HCT116 (cell line): ENCODE data around the gene PCAT6. TPM values are rescaled to one million over a fixed set of nuclear protein-coding genes. Genes with fewer than 3 reads are reported as not detected.

Experiments used
- ATAC-seq: fragments of 200-7000 bp; cut with Tn5 transposase; 2 replicates; pipeline ENCODE4 v1.9.1; 2020; ENCODE audit warnings: mild to moderate bottlenecking, moderate library complexity
- BruUV-seq: library from RNA; stranded (reverse); fragments of 400-500 nt; replicated peaks from 2 replicates; lab custom pipeline; 2021; lab: Mats Ljungman, UMichigan
- CTCF ChIA-PET: fragments of 300-600 bp; sonication (Branson Sonifier 250); formaldehyde crosslinking; loops from one replicate; lab custom pipeline; 2021; ENCODE audit warnings: antibody characterized with exemption; lab: Charles Lee
- POLR2A ChIA-PET: fragments of 300-600, 350-600 bp; sonication (Branson Sonifier 250); formaldehyde crosslinking; loops from one replicate; lab custom pipeline; 2021; ENCODE audit warnings: antibody characterized with exemption; lab: Charles Lee
- RAD21 ChIA-PET, 2 experiments: fragments of 300-600 bp; sonication (Branson Sonifier 250); formaldehyde crosslinking; loops; one replicate each; lab custom pipeline; 2023; ENCODE audit warnings: low total read pairs in 2 of 2; ENCODE audit not compliant: uncharacterized antibody in 2 of 2, unreplicated experiment in 2 of 2, low non-redundant PET in 1 of 2; lab: Charles Lee
- DNase-seq: peaks from one replicate; pipeline ENCODE4 v3.0.0-alpha.2; 2010; ENCODE audit warnings: low read depth, low spot score
- H2AFZ ChIP-seq: fragments of 200-600 bp; shearing (Covaris generic), sonication (generic); 2 replicates; pipeline ENCODE4 v1.6.1; 2017; ENCODE audit warnings: low read depth, mixed run types, mixed read lengths, antibody characterized with exemption, low read length; ENCODE audit not compliant: poor library complexity, severe bottlenecking
- H3K27ac ChIP-seq: 2 replicates; pipeline ENCODE4 v1.5.1; 2012; ENCODE audit warnings: low read depth, low read length
- H3K27me3 ChIP-seq: fragments of 200-600 bp; sonication (generic); 2 replicates; pipeline ENCODE4 v1.6.1; 2016; ENCODE audit warnings: mixed run types, low read length, mixed read lengths; ENCODE audit not compliant: insufficient read depth
- H3K36me3 ChIP-seq, 2 experiments: fragments of 200-500 bp in 1 of 2; fragments of 200-600 bp in 1 of 2; sonication (Bioruptor generic) in 1 of 2; sonication (generic) in 1 of 2; 2 replicates each; pipeline versions ENCODE4 v1.5.1 to v1.6.1; 2014 to 2016; ENCODE audit warnings: low read length in 2 of 2, inconsistent platforms in 1 of 2, mixed read lengths in 1 of 2, mixed run types in 1 of 2; ENCODE audit not compliant: insufficient read depth in 2 of 2, control insufficient read depth in 1 of 2
- H3K4me1 ChIP-seq, 2 experiments: fragments of 200-600 bp in 1 of 2; sonication (generic) in 1 of 2; 2 replicates each; pipeline versions ENCODE4 v1.5.1 to v1.6.1; 2012 to 2017; ENCODE audit warnings: low read length in 2 of 2, inconsistent platforms in 1 of 2, mild to moderate bottlenecking in 1 of 2, mixed read lengths in 1 of 2, mixed run types in 1 of 2, moderate library complexity in 1 of 2; ENCODE audit not compliant: insufficient read depth in 2 of 2, control insufficient read depth in 1 of 2
- H3K4me2 ChIP-seq: fragments of 200-600 bp; sonication (generic); 2 replicates; pipeline ENCODE4 v1.6.1; 2017; ENCODE audit warnings: mixed run types, low read length, mixed read lengths
- H3K4me3 ChIP-seq, 2 experiments: fragments of 200-600 bp in 1 of 2; sonication (generic) in 1 of 2; replicated peaks in 1 of 2; 2 replicates each; pipeline ENCODE4 v1.5.1; 2011 to 2016; ENCODE audit warnings: low read length in 2 of 2, control low read depth in 1 of 2, low read depth in 1 of 2, mild to moderate bottlenecking in 1 of 2, mixed read lengths in 1 of 2, mixed run types in 1 of 2
- H3K79me2 ChIP-seq: fragments of 200-600 bp; sonication (generic); 2 replicates; pipeline ENCODE4 v1.6.1; 2017; ENCODE audit warnings: mild to moderate bottlenecking, mixed run types, low read length, moderate library complexity, mixed read lengths; ENCODE audit not compliant: insufficient read depth
- H3K9ac ChIP-seq: fragments of 200-600 bp; sonication (generic); 2 replicates; pipeline ENCODE4 v1.6.1; 2016; ENCODE audit warnings: low read length, mixed read lengths
- H3K9me2 ChIP-seq: fragments of 200-600 bp; sonication (generic), shearing (Covaris generic); 2 replicates; pipeline ENCODE4 v1.6.1; 2017; ENCODE audit warnings: mixed run types, mild to moderate bottlenecking, moderate library complexity; ENCODE audit not compliant: insufficient read depth
- H3K9me3 ChIP-seq, 2 experiments: fragments of 200-500 bp in 1 of 2; fragments of 200-600 bp in 1 of 2; sonication (Bioruptor generic) in 1 of 2; sonication (generic) in 1 of 2; 2 replicates each; pipeline ENCODE4 v1.6.1; 2014 to 2017; ENCODE audit warnings: low read length in 2 of 2, mixed read lengths in 2 of 2, inconsistent platforms in 1 of 2, low read depth in 1 of 2, mild to moderate bottlenecking in 1 of 2, mixed run types in 1 of 2, moderate library complexity in 1 of 2; ENCODE audit not compliant: control insufficient read depth in 1 of 2, insufficient read depth in 1 of 2
- H4K20me1 ChIP-seq: fragments of 200-600 bp; sonication (generic), shearing (Covaris generic); 2 replicates; pipeline ENCODE4 v1.6.1; 2017; ENCODE audit warnings: mixed run types, mild to moderate bottlenecking, moderate library complexity; ENCODE audit not compliant: insufficient read depth
- CBX3 ChIP-seq: IDR thresholded peaks from 2 replicates; pipeline ENCODE4 v1.6.1; 2012; ENCODE audit warnings: low read depth
- CEBPB ChIP-seq: IDR thresholded peaks from 2 replicates; pipeline ENCODE4 v1.6.1; 2012; ENCODE audit warnings: low read depth
- EGR1 ChIP-seq: IDR thresholded peaks from 2 replicates; pipeline ENCODE4 v1.6.1; 2012; ENCODE audit warnings: low read depth
- ELF1 ChIP-seq: IDR thresholded peaks from 2 replicates; pipeline ENCODE4 v1.6.1; 2012; ENCODE audit warnings: low read depth, borderline replicate concordance
- POLR2A ChIP-seq: IDR thresholded peaks from 2 replicates; pipeline ENCODE4 v1.7.0; 2011; ENCODE audit warnings: borderline replicate concordance; ENCODE audit not compliant: insufficient read depth, insufficient read length; ENCODE audit errors: extremely low read depth
- YY1 ChIP-seq: IDR thresholded peaks from 2 replicates; pipeline ENCODE4 v1.6.1; 2011; ENCODE audit warnings: low read length, low read depth, moderate library complexity, mild to moderate bottlenecking; ENCODE audit not compliant: insufficient replicate concordance; ENCODE audit errors: extremely low read depth
- ZFX ChIP-seq: fragments of 450-650 bp; IDR thresholded peaks from 2 replicates; pipeline ENCODE4 v1.6.1; 2017
- ZNF274 ChIP-seq: fragments of 200-500 bp; sonication (Bioruptor generic); IDR thresholded peaks from 2 replicates; pipeline ENCODE4 v1.6.1; 2014; ENCODE audit warnings: mild to moderate bottlenecking, low read depth, low read length, inconsistent platforms
- intact Hi-C: fragments of 100-400 bp; cut with micrococcal nuclease; formaldehyde crosslinking; loops from 2 replicates; pipeline ENCODE4 v1.10.0; 2022
- total RNA-seq: library from RNA; stranded (reverse); gene quantifications from one replicate; pipeline ENCODE4 v1.2.1, GENCODE V29; 2021; ENCODE audit not compliant: unreplicated experiment
- TF ChIP-seq, protein P1 (sequence below): IDR thresholded peaks from 2 replicates; pipeline ENCODE4 v1.6.1; 2012
- TF ChIP-seq, protein P2 (sequence below): IDR thresholded peaks from 2 replicates; pipeline ENCODE4 v1.6.1; 2012; ENCODE audit warnings: low read depth
- TF ChIP-seq, protein P3 (sequence below): IDR thresholded peaks from 2 replicates; pipeline ENCODE4 v1.6.1; 2011; ENCODE audit warnings: mild to moderate bottlenecking, low read length, moderate library complexity; ENCODE audit not compliant: insufficient replicate concordance; ENCODE audit errors: extremely low read depth

Gene PCAT6
- total RNA-seq, 1 experiment from 2014 or later, result 1.9 TPM

DNA sequence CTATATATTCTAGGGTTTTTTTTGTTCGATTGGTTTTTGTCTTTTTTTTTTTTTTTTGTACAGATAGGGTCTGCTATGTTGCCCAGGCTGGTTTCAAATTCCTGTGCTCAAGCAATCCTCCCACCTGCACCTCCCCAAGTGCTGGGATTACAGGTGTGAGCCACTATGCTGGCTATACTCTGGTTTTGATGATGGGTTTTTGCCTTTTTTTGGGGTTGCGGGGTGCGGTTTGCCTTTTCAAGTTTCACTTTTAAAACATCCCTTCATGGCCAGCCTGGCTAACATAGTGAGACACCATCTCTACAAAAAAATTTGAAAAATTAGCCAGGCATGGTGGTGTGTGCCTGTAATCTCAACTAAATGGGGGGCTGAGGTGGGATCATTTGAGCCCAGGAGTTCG lies 12.5 kb upstream of the PCAT6 start:
- DNase-seq (no peak), ATAC-seq (no peak)
- Histone ChIP-seq H2AFZ (no peak overlapping the region), H3K4me1 (peaks cover 12 to 13% of the 10 kb centered on the region in 2 experiments), H3K27me3 (no peaks in the 10 kb centered on the region), H3K9me3 (no peaks in the 10 kb centered on the region), H3K27ac (no peak overlapping the region), H3K4me3 (no peak overlapping the region), H3K79me2 (peaks cover 13% of the 10 kb centered on the region), H3K4me2 (no peak overlapping the region), H3K9me2 (no peaks in the 10 kb centered on the region), H4K20me1 (no peaks in the 10 kb centered on the region), H3K36me3 (no peaks in the 10 kb centered on the region), H3K9ac (no peak overlapping the region)
- no peak for TF ChIP-seq ZNF274
- TF ChIP-seq ZFX, result no peak
- TF ChIP-seq CBX3, result no peak
- TF ChIP-seq ELF1, result no peak
- no peak for TF ChIP-seq POLR2A
- TF ChIP-seq, protein P1, sequence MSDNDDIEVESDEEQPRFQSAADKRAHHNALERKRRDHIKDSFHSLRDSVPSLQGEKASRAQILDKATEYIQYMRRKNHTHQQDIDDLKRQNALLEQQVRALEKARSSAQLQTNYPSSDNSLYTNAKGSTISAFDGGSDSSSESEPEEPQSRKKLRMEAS, result no peak
- TF ChIP-seq CEBPB, result no peak
- TF ChIP-seq, protein P2, sequence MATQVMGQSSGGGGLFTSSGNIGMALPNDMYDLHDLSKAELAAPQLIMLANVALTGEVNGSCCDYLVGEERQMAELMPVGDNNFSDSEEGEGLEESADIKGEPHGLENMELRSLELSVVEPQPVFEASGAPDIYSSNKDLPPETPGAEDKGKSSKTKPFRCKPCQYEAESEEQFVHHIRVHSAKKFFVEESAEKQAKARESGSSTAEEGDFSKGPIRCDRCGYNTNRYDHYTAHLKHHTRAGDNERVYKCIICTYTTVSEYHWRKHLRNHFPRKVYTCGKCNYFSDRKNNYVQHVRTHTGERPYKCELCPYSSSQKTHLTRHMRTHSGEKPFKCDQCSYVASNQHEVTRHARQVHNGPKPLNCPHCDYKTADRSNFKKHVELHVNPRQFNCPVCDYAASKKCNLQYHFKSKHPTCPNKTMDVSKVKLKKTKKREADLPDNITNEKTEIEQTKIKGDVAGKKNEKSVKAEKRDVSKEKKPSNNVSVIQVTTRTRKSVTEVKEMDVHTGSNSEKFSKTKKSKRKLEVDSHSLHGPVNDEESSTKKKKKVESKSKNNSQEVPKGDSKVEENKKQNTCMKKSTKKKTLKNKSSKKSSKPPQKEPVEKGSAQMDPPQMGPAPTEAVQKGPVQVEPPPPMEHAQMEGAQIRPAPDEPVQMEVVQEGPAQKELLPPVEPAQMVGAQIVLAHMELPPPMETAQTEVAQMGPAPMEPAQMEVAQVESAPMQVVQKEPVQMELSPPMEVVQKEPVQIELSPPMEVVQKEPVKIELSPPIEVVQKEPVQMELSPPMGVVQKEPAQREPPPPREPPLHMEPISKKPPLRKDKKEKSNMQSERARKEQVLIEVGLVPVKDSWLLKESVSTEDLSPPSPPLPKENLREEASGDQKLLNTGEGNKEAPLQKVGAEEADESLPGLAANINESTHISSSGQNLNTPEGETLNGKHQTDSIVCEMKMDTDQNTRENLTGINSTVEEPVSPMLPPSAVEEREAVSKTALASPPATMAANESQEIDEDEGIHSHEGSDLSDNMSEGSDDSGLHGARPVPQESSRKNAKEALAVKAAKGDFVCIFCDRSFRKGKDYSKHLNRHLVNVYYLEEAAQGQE, result no peak
- TF ChIP-seq, protein P3, sequence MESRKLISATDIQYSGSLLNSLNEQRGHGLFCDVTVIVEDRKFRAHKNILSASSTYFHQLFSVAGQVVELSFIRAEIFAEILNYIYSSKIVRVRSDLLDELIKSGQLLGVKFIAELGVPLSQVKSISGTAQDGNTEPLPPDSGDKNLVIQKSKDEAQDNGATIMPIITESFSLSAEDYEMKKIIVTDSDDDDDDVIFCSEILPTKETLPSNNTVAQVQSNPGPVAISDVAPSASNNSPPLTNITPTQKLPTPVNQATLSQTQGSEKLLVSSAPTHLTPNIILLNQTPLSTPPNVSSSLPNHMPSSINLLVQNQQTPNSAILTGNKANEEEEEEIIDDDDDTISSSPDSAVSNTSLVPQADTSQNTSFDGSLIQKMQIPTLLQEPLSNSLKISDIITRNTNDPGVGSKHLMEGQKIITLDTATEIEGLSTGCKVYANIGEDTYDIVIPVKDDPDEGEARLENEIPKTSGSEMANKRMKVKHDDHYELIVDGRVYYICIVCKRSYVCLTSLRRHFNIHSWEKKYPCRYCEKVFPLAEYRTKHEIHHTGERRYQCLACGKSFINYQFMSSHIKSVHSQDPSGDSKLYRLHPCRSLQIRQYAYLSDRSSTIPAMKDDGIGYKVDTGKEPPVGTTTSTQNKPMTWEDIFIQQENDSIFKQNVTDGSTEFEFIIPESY, result no peak
- no peak for TF ChIP-seq YY1
- no peak for TF ChIP-seq EGR1
- intact Hi-C loops, result no loop called here
- RAD21 ChIA-PET, result no interaction called here
- CTCF ChIA-PET, result no interaction called here
- POLR2A ChIA-PET, result no interaction called here
- BruUV-seq, result no TSS peak
